SK-N-MC (cell line): ENCODE results near the gene QSOX2.

ENCODE experiments used
- EZH2 ChIP-seq: fragments of 200-600 bp; sonication (generic); IDR thresholded peaks from one replicate; pipeline ENCODE4 v1.6.1; 2017; ENCODE audit warnings: antibody characterized with exemption
- POLR2AphosphoS5 ChIP-seq: IDR thresholded peaks from 2 replicates; pipeline ENCODE4 v1.6.1; 2012; ENCODE audit warnings: mild to moderate bottlenecking, low read depth, low read length, borderline replicate concordance

DNA sequence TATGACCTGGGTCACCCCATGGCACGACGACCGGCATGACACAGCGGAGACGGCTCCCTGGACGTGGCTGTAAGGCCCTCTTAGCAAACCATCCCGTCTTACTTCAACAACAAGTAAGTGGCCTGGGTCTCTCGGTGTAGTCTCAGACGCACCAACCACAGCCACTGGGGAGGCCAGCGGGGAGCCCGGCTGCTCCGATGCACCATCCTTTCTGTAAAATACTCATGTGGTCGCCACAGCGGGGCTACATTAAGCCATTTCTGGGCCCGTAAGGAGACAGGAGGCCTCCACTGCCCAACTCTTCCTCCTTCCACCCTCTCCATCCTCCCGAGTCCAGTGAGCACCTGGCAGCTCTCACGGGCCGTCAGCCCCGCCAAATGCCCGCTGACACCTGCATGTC, 4.7 kb downstream of the QSOX2 start:
- TF ChIP-seq EZH2: no peak
- TF ChIP-seq POLR2AphosphoS5: no peak
